IMR-90 (cell line): ENCODE results near the gene IL34. TPM values are rescaled to one million over a fixed set of nuclear protein-coding genes. Genes with fewer than 3 reads are reported as not detected.

ENCODE experiments used
- ATAC-seq: fragments of 200-7000 bp; cut with Tn5 transposase; 2 replicates; pipeline ENCODE4 v1.9.1; 2020; ENCODE audit warnings: low read depth, mild to moderate bottlenecking, moderate library complexity
- BruUV-seq: library from RNA; stranded (reverse); fragments of 400-500 nt; replicated peaks from 2 replicates; lab custom pipeline; 2021; lab: Mats Ljungman, UMichigan
- CTCF ChIA-PET: fragments of 300-600 bp; formaldehyde crosslinking; extraction: SDS; loops from one replicate; lab custom pipeline; 2021; ENCODE audit warnings: antibody characterized with exemption; lab: Yijun Ruan, JAX
- POLR2A ChIA-PET: fragments of 300-600 bp; sonication (Branson Sonifier 250); formaldehyde crosslinking; loops from one replicate; lab custom pipeline; 2022; ENCODE audit warnings: antibody characterized with exemption; ENCODE audit not compliant: unreplicated experiment; lab: Charles Lee
- DNase-seq: peaks from one replicate; pipeline ENCODE4 v3.0.0; 2013
- H2AFZ ChIP-seq: replicated peaks from 2 replicates; pipeline ENCODE3; 2013; ENCODE audit warnings: low read length, mild to moderate bottlenecking; ENCODE audit not compliant: poor library complexity
- H2AK5ac ChIP-seq: 2 replicates; pipeline ENCODE4 v1.6.1; 2013; ENCODE audit warnings: low read depth, low read length, inconsistent platforms
- H2AK9ac ChIP-seq: replicated peaks from 2 replicates; pipeline ENCODE3; 2013; ENCODE audit warnings: mild to moderate bottlenecking, low read depth, low read length, moderate library complexity; ENCODE audit not compliant: poor library complexity
- H2BK120ac ChIP-seq: 2 replicates; pipeline ENCODE4 v1.6.1; 2013; ENCODE audit warnings: low read depth, low read length, inconsistent platforms
- H2BK15ac ChIP-seq: 3 replicates; pipeline ENCODE4 v1.6.1; 2013; ENCODE audit warnings: low read depth, low read length, inconsistent platforms
- H2BK20ac ChIP-seq: 2 replicates; pipeline ENCODE4 v1.6.1; 2013; ENCODE audit warnings: low read depth, mild to moderate bottlenecking, inconsistent platforms, low read length, moderate library complexity
- H2BK5ac ChIP-seq: 2 replicates; pipeline ENCODE4 v1.6.1; 2013; ENCODE audit warnings: mild to moderate bottlenecking, low read depth, low read length, inconsistent platforms; ENCODE audit not compliant: poor library complexity, severe bottlenecking
- H3K14ac ChIP-seq: replicated peaks from 2 replicates; pipeline ENCODE4 v1.6.1; 2013; ENCODE audit warnings: low read depth, low read length, inconsistent platforms
- H3K18ac ChIP-seq: 2 replicates; pipeline ENCODE4 v1.6.1; 2013; ENCODE audit warnings: low read depth, low read length, control low read depth
- H3K23ac ChIP-seq: 2 replicates; pipeline ENCODE4 v1.6.1; 2013; ENCODE audit warnings: low read depth, low read length, inconsistent platforms
- H3K27ac ChIP-seq: 2 replicates; pipeline ENCODE4 v1.5.1; 2013; ENCODE audit warnings: mild to moderate bottlenecking, control low read depth, low read length; ENCODE audit not compliant: insufficient read depth
- H3K27me3 ChIP-seq: 2 replicates; pipeline ENCODE4 v1.6.1; 2013; ENCODE audit warnings: low read length; ENCODE audit not compliant: control insufficient read depth, insufficient read depth
- H3K36me3 ChIP-seq: 2 replicates; pipeline ENCODE4 v1.6.1; 2013; ENCODE audit warnings: low read length, mixed read lengths; ENCODE audit not compliant: control insufficient read depth, insufficient read depth
- H3K4ac ChIP-seq: 2 replicates; pipeline ENCODE4 v1.6.1; 2013; ENCODE audit warnings: low read depth, low read length, inconsistent platforms
- H3K4me1 ChIP-seq: 2 replicates; pipeline ENCODE4 v1.6.1; 2013; ENCODE audit warnings: low read length, mixed read lengths; ENCODE audit not compliant: control insufficient read depth, insufficient read depth
- H3K4me2 ChIP-seq: 2 replicates; pipeline ENCODE4 v1.6.1; 2013; ENCODE audit warnings: low read depth, mild to moderate bottlenecking, control low read depth, low read length, moderate library complexity
- H3K4me3 ChIP-seq: 2 replicates; pipeline ENCODE4 v1.5.1; 2013; ENCODE audit warnings: low read depth, mild to moderate bottlenecking, control low read depth, low read length, moderate library complexity; ENCODE audit not compliant: insufficient read depth
- H3K56ac ChIP-seq: 2 replicates; pipeline ENCODE4 v1.6.1; 2013; ENCODE audit warnings: low read length, inconsistent platforms; ENCODE audit not compliant: insufficient read depth; ENCODE audit errors: extremely low read depth
- H3K79me1 ChIP-seq, 2 experiments: 2 replicates each; pipeline ENCODE4 v1.6.1; 2013; ENCODE audit warnings: low read length in 2 of 2, inconsistent platforms in 1 of 2, low read depth in 1 of 2
- H3K9ac ChIP-seq: 2 replicates; pipeline ENCODE4 v1.6.1; 2013; ENCODE audit warnings: low read depth, low read length, control low read depth
- H3K9me1 ChIP-seq: 2 replicates; pipeline ENCODE4 v1.6.1; 2013; ENCODE audit warnings: low read length, inconsistent platforms; ENCODE audit not compliant: insufficient read depth
- H3K9me3 ChIP-seq: 2 replicates; pipeline ENCODE4 v1.6.1; 2013; ENCODE audit warnings: low read length; ENCODE audit not compliant: control insufficient read depth, insufficient read depth
- H4K20me1 ChIP-seq: 2 replicates; pipeline ENCODE4 v1.6.1; 2013; ENCODE audit warnings: low read length, inconsistent platforms; ENCODE audit not compliant: insufficient read depth
- H4K5ac ChIP-seq: 2 replicates; pipeline ENCODE4 v1.6.1; 2013; ENCODE audit warnings: mild to moderate bottlenecking, low read depth, low read length, control low read depth
- H4K8ac ChIP-seq, 2 experiments: 2 replicates each; pipeline ENCODE4 v1.6.1; 2013; ENCODE audit warnings: low read depth in 2 of 2, low read length in 2 of 2, control low read depth in 1 of 2, inconsistent platforms in 1 of 2
- H4K91ac ChIP-seq: 2 replicates; pipeline ENCODE4 v1.6.1; 2013; ENCODE audit warnings: low read depth, low read length, inconsistent platforms; ENCODE audit not compliant: insufficient read depth
- BHLHE40 ChIP-seq: fragments of 150-350 bp; IDR thresholded peaks from 2 replicates; pipeline ENCODE4 v1.6.1; 2016; ENCODE audit warnings: mild to moderate bottlenecking, low read depth, low read length
- CEBPB ChIP-seq: IDR thresholded peaks from 2 replicates; pipeline ENCODE4 v1.6.1; 2012; ENCODE audit warnings: low read depth, low read length, improper control_type of control experiment
- CHD1 ChIP-seq: IDR thresholded peaks from 2 replicates; pipeline ENCODE4 v1.6.1; 2012; ENCODE audit warnings: low read depth, low read length, improper control_type of control experiment
- CTCF ChIP-seq: conservative IDR thresholded peaks from 2 replicates; pipeline ENCODE4 v1.5.1; 2012; ENCODE audit warnings: mild to moderate bottlenecking, low read depth, low read length, improper control_type of control experiment
- ELK1 ChIP-seq: fragments of 150-350 bp; IDR thresholded peaks from 2 replicates; pipeline ENCODE4 v1.6.1; 2016; ENCODE audit warnings: low read depth, mild to moderate bottlenecking, low read length, moderate library complexity, borderline replicate concordance
- FOS ChIP-seq: fragments of 150-350 bp; IDR thresholded peaks from 2 replicates; pipeline ENCODE4 v1.6.1; 2016; ENCODE audit warnings: low read depth, low read length
- MAFK ChIP-seq: IDR thresholded peaks from 2 replicates; pipeline ENCODE4 v1.6.1; 2012; ENCODE audit warnings: low read depth, low read length, improper control_type of control experiment
- MAZ ChIP-seq: IDR thresholded peaks from 2 replicates; pipeline ENCODE4 v1.6.1; 2012; ENCODE audit warnings: low read depth, mild to moderate bottlenecking, low read length, improper control_type of control experiment, moderate library complexity, borderline replicate concordance
- MXI1 ChIP-seq: IDR thresholded peaks from 2 replicates; pipeline ENCODE4 v1.6.1; 2012; ENCODE audit warnings: low read depth, mild to moderate bottlenecking, low read length, moderate library complexity, borderline replicate concordance
- NFE2L2 ChIP-seq: fragments of 150-350 bp; IDR thresholded peaks from 2 replicates; pipeline ENCODE4 v1.6.1; 2016; ENCODE audit warnings: low read depth, mild to moderate bottlenecking, low read length
- POLR2A ChIP-seq: IDR thresholded peaks from 2 replicates; pipeline ENCODE4 v1.6.1; 2012; ENCODE audit warnings: mild to moderate bottlenecking, low read depth, low read length
- RAD21 ChIP-seq: IDR thresholded peaks from 2 replicates; pipeline ENCODE4 v1.6.1; 2012; ENCODE audit warnings: low read length, improper control_type of control experiment
- RCOR1 ChIP-seq: IDR thresholded peaks from 2 replicates; pipeline ENCODE4 v1.6.1; 2012; ENCODE audit warnings: mild to moderate bottlenecking, low read length, improper control_type of control experiment; ENCODE audit not compliant: insufficient replicate concordance
- RFX5 ChIP-seq: IDR thresholded peaks from 2 replicates; pipeline ENCODE4 v1.8.0; 2012; ENCODE audit warnings: low read depth, mild to moderate bottlenecking, low read length, moderate library complexity
- SMC3 ChIP-seq: fragments of 150-350 bp; IDR thresholded peaks from 2 replicates; pipeline ENCODE4 v1.6.1; 2016; ENCODE audit warnings: low read depth, mild to moderate bottlenecking, antibody characterized with exemption, low read length, moderate library complexity
- USF2 ChIP-seq: fragments of 150-350 bp; IDR thresholded peaks from 2 replicates; pipeline ENCODE4 v1.6.1; 2017; ENCODE audit warnings: mild to moderate bottlenecking, antibody characterized with exemption, low read length, low read depth
- WGBS, 2 experiments: methylation state at CpG; one replicate each; pipeline versions ENCODE4 v1.1.5 to v1.1.7; 2013; ENCODE audit warnings: missing lambda C conversion rate in 2 of 2; ENCODE audit not compliant: insufficient read length in 1 of 2; ENCODE audit errors: extremely low coverage in 2 of 2; 5-methylcytosine and 5-hydroxymethylcytosine counted together
- dilution Hi-C: fragments of 300-500 bp; cut with HindIII; formaldehyde crosslinking; loops from one replicate; pipeline ENCODE4 v1.14.3; 2018; ENCODE audit warnings: low sequenced_read_pairs; ENCODE audit not compliant: unreplicated experiment
- in situ Hi-C: fragments of 300-500 bp; cut with MboI; formaldehyde crosslinking; loops from 3 replicates; pipeline ENCODE4 v1.14.3; 2019; ENCODE audit warnings: low sequenced_read_pairs, inconsistent platforms, mixed read lengths
- intact Hi-C: fragments of 100-400 bp; cut with micrococcal nuclease; formaldehyde crosslinking; loops from 2 replicates; pipeline ENCODE4 v1.10.0; 2022
- polyA plus RNA-seq, 3 experiments: library from polyadenylated mRNA; depleted of rRNA; stranded (reverse); fragments of >200 nt; gene quantifications; 2 replicates each; pipeline ENCODE4 v1.2.3, GENCODE V29; 2012; ENCODE audit warnings: low replicate concordance in 1 of 3
- total RNA-seq: library from RNA; depleted of rRNA; stranded (reverse); fragments of >200 nt; gene quantifications from 2 replicates; pipeline ENCODE4 v1.2.3, GENCODE V29; 2012

IL34 gene
- total and polyA plus RNA-seq, 2 of the 4 experiments (the other 2 are of a cell fraction), result 1.3 to 2.5 TPM

GRCh38 chr16:70608521-70608920 lies 37.8 kb upstream of the IL34 start:
- WGBS, 2 experiments, result 77% methylated on average over 3 of the region's 7 CpGs; no CpG with 5 or more reads in 1 of the 2 experiments
- no peak overlapping the region for H4K91ac ChIP-seq
- in situ Hi-C loops (no loop called here), intact Hi-C loops (no loop called here), dilution Hi-C loops (no loop called here)
- no peaks in the 10 kb centered on the region for H4K20me1 ChIP-seq
- no peak overlapping the region for H3K27ac ChIP-seq
- no peak overlapping the region for H3K9ac ChIP-seq
- TF ChIP-seq FOS, result no peak
- no peak for TF ChIP-seq RCOR1
- no peak for TF ChIP-seq CEBPB
- TF ChIP-seq SMC3, result no peak
- TF ChIP-seq CTCF, result no peak
- TF ChIP-seq ELK1, result no peak
- no peak for TF ChIP-seq MXI1
- no peak for TF ChIP-seq CHD1
- TF ChIP-seq RAD21, result no peak
- TF ChIP-seq MAZ, result no peak
- TF ChIP-seq MAFK, result no peak
- TF ChIP-seq BHLHE40, result no peak
- TF ChIP-seq RFX5, result no peak
- no peak for TF ChIP-seq POLR2A
- TF ChIP-seq NFE2L2, result no peak
- no peak for TF ChIP-seq USF2
- H2BK120ac ChIP-seq, result no peak overlapping the region
- H2BK15ac ChIP-seq, result no peak overlapping the region
- no peaks in the 10 kb centered on the region for H3K9me1 ChIP-seq
- no peak overlapping the region for H3K14ac ChIP-seq
- no peak overlapping the region for H4K5ac ChIP-seq
- no peak overlapping the region for H2AFZ ChIP-seq
- H3K36me3 ChIP-seq, result no peaks in the 10 kb centered on the region
- H3K56ac ChIP-seq, result no peak overlapping the region
- no TSS peak for BruUV-seq
- ChIA-PET POLR2A (no interaction called here), CTCF (no interaction called here)
- H3K4me2 ChIP-seq, result no peak overlapping the region
- H3K23ac ChIP-seq, result no peak overlapping the region
- H3K79me1 ChIP-seq, result no peaks in the 10 kb centered on the region
- no peaks in the 10 kb centered on the region for H3K9me3 ChIP-seq
- no peak for DNase-seq
- no peak overlapping the region for H3K18ac ChIP-seq
- no peak overlapping the region for H2AK5ac ChIP-seq
- H3K4me1 ChIP-seq, result no peaks in the 10 kb centered on the region; the same call in 1 of the 2 replicates
- H2BK5ac ChIP-seq, result no peak overlapping the region
- H3K27me3 ChIP-seq, result peaks cover 8% of the 10 kb centered on the region
- no peak overlapping the region for H2BK20ac ChIP-seq
- ATAC-seq, result no peak
- H4K8ac ChIP-seq, result no peak overlapping the region
- H3K4me3 ChIP-seq, result no peak overlapping the region
- no peak overlapping the region for H2AK9ac ChIP-seq
- no peak overlapping the region for H3K4ac ChIP-seq
